22Rv1 (cell line): Measurements from ENCODE around the gene FKBP15.

Experiments used
- CTCF ChIP-seq: fragments of 450-650 bp; IDR thresholded peaks from 2 replicates; pipeline ENCODE4 v1.5.1; 2017; ENCODE audit warnings: mild to moderate bottlenecking
- ZFX ChIP-seq: fragments of 450-650 bp; IDR thresholded peaks from 2 replicates; pipeline ENCODE4 v1.6.1; 2017; ENCODE audit warnings: antibody characterized with exemption, borderline replicate concordance

GRCh38 chr9:113186137-113186755 lies 34.8 kb downstream of the FKBP15 start:
- no peak for TF ChIP-seq CTCF
- TF ChIP-seq ZFX = no peak
